Stimulated activated CD8-positive, alpha-beta memory T cell treated with anti-CD3 and anti-CD28 coated beads, Interleukin-12 subunit alpha, Interleukin-12 subunit beta, amount 100 ng/mL, for 24 hours (primary cell): ENCODE results near the gene PPAT.
"Not testable (repeated sequence)": the region's sequence is repeated elsewhere in the genome, so short reads cannot be mapped to it uniquely, and the experiment has no call there.

Experiments used
- DNase-seq: peaks from one replicate; pipeline ENCODE4 v3.0.0-alpha.2; 2020; ENCODE audit errors: extremely low read depth

PPAT gene

DNA sequence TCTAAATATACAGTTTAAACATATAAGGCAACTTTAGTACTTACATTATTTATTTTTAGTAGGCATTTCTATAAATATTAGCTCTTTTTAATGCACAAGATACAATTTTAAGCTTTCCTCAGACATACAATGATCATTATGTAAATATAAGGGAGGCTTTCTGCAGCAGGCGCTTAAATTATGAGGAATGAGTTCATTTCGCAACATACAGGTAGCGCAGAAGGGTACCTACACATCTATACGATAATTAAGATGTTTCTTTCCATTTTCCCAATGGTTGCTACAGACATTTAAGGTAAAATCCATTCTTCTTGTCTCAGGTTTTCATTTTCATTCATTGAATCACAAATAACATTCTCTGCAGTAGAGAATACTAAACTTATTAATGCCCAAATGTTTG is 49.3 kb downstream of the PPAT start:
- no peak for DNase-seq

GRCh38 chr4:56375458-56375857 is 60.0 kb downstream of the PPAT start:
- DNase-seq, result no peak

DNA sequence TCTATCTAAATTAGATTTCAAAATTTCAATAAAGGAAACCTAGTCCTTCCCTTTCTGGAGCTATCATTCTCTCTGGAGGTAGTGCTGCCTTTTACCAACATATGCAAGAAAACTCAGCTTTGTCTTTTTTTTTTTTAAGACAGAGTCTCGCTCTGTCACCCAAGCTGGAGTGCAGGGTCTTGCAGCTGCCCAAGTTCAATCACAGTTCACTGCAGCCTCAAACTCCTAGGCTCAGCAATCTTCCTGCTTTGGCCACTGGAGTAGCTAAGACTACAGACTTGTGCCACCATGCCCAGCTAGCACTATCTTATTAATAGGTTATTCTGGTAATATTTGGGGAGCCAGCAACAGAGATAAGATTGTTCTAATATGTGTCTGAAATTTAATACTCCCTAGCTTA is 60.5 kb downstream of the PPAT start:
- DNase-seq, result no peak

DNA sequence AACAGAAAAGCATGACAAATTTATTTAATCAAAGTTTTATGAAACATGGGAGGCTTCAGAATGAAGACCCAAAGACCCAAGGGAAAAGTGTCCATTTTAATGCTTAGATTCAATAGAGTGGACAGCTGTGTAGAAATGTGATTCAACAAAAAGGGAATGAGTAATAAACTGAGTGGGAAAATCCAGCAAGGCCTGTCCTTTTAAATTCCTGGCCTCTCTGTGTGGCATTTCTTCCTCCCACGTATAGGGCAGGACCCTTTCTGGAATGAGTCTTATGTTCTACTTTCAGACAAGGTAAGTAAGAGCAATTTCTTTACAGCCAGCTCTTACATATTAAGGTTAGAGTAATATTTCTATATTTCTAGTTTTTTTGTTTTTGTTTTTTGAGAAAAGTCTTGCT is 62.6 kb downstream of the PPAT start:
- no peak for DNase-seq

- no peak for DNase-seq
Observed at GRCh38 chr4:56371426-56372220, 63.8 kb downstream of the PPAT start.

DNA sequence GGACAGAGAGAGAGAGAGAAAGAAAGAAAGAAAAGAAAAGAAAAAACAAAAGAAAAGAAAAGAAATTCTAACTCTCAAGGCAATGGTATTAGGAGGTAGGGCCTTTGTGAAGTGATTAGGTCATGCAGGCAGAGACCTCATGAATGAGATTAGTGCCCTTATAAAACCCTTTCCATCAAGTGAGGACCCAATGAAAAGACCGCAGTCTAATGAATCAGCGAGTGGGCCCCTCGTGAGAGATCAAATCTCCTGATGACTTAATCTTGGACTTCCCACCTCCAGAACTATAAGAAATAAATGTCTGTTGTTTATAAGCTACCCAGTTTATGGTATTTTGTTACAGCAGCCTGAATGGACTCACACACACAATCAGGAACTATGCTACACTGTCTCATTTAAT is 65.0 kb downstream of the PPAT start:
- DNase-seq, result no peak

DNA sequence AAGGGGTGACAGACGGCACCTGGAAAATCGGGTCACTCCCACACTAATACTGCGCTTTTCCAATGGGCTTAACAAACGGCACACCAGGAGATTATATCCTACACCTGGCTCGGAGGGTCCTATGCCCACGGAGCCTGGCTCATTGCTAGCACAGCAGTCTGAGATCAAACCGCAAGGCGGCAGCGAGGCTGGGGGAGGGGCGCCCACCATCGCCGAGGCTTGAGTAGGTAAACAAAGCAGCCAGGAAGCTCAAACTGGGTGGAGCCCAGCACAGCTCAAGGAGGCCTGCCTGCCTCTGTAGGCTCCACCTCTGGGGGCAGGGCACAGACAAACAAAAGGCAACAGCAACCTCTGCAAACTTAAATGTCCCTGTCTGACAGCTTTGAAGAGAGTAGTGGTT is 72.4 kb downstream of the PPAT start:
- not testable (repeated sequence) for DNase-seq

DNA sequence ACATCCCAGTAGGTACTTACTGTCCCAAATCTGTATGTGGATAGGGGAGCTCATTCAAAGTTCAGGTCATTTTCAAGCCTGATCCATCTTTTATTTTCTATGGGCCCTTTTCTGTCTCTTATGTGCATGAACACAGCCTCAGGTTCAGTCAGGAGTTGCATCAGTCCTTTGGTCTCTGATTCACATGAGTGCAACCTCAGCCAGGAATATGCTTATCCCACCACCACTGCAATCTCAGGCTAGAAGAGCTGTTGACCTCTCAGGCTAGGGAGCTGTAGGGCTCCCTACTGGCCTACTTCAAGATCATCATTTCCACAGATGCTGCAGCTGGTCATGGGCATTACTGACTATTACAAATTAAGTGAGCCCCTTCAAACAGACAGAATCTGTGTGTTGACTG is 75.3 kb downstream of the PPAT start:
- DNase-seq, result no peak

GRCh38 chr4:56356650-56357049 is 78.8 kb downstream of the PPAT start:
- no peak for DNase-seq

- no peak for DNase-seq
Observed at GRCh38 chr4:56348576-56348975, 86.8 kb downstream of the PPAT start.

GRCh38 chr4:56345458-56345857 is 90.0 kb downstream of the PPAT start:
- no peak for DNase-seq
